Colonic mucosa (tissue), 4 donors: ENCODE data around the gene SMARCD1. TPM values are rescaled to one million over a fixed set of nuclear protein-coding genes. Genes with fewer than 3 reads are reported as not detected.
"Not testable (repeated sequence)": the region's sequence is repeated elsewhere in the genome, so short reads cannot be mapped to it uniquely, and the experiment has no call there.

Source experiments
- DNase-seq: peaks from one replicate; pipeline ENCODE4 v3.0.0-alpha.2; 2020
- H3K27ac ChIP-seq: fragments of 200-600 bp; one replicate; pipeline ENCODE4 v1.8.0; 2021
- H3K27me3 ChIP-seq: fragments of 200-600 bp; one replicate; pipeline ENCODE4 v1.8.0; 2021
- H3K36me3 ChIP-seq: fragments of 200-600 bp; one replicate; pipeline ENCODE4 v1.8.0; 2021
- H3K4me1 ChIP-seq: fragments of 200-600 bp; one replicate; pipeline ENCODE4 v1.8.0; 2021; ENCODE audit warnings: mild to moderate bottlenecking
- H3K4me3 ChIP-seq: fragments of 200-600 bp; one replicate; pipeline ENCODE4 v1.8.0; 2021
- H3K9ac ChIP-seq, 2 donors: one replicate each; pipeline ENCODE4 v1.7.0; 2013; ENCODE audit warnings: control low read depth in 2 of 2, low read depth in 2 of 2, low read length in 2 of 2
- H3K9me3 ChIP-seq: fragments of 200-600 bp; one replicate; pipeline ENCODE4 v1.8.0; 2021
- intact Hi-C: fragments of 100-400 bp; cut with DNase I; formaldehyde crosslinking; loops from one replicate; pipeline ENCODE4 v1.14.1; 2022
- total RNA-seq, 2 donors: library from RNA; stranded (reverse); fragmentation: NEBNext Ultra II Directional in 1 of 2; extraction: Animal tissue kit (Norgen Biotek cat#: 25700) in 1 of 2; gene quantifications; one replicate each; pipeline ENCODE4 v1.2.1, GENCODE V29; 2021
- TF ChIP-seq, protein P1 (sequence below): fragments of 200-600 bp; IDR thresholded peaks from one replicate; pipeline ENCODE4 v1.8.0; 2022; ENCODE audit warnings: antibody characterized with exemption, mild to moderate bottlenecking
- donor health status: healthy.
- donor health status: DM: no; HTN: no; CAD: no.
- donor health status: DM: no; HTN: no; CAD: no.

Gene SMARCD1
- total RNA-seq, 2 donors from 2014 or later: 30.6 to 43.9 TPM

DNA sequence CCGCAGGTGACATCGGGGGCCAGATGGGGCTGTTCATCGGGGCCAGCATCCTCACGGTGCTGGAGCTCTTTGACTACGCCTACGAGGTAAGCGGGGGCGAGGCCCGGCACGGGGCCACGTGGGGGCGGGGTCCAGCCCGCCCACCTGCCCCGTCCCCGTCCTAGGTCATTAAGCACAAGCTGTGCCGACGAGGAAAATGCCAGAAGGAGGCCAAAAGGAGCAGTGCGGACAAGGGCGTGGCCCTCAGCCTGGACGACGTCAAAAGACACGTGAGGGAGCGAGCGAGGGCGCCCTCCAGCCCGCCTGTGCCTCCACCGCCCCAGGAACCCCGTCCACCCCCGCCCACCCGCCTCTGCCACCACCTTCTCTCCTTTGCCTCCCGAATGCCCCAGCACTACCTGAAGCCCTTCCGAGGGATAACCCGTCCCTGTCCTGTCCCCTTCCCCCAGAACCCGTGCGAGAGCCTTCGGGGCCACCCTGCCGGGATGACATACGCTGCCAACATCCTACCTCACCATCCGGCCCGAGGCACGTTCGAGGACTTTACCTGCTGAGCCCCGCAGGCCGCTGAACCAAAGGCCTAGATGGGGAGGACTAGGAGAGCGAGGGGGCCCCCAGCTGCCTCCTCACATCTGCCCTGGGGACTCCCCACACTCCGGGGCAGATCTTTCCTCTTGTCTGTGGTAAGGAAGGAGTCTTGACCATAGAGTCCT is 3.9 kb upstream of the SMARCD1 start:
- DNase-seq: no peak
- H3K9ac ChIP-seq: no peak overlapping the region

DNA sequence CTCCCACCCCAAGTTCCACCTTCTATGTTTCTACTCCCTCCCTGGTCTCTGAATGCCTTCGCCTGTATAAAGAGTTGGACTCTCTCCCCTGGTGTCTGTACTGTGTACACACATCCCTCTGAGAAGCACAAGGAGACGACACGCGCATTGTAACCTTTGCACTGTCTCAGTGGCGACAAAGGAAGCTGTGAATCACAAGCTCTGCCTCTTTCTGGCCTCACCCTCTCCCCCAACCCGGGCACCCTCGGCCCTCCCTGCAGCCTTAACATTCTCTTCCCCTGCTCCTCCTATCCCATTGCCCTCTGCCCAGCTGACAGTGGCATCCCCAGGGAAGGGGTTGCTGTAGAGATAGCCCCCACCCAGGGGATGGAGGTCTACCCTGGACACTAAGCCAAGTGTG is 2.5 kb upstream of the SMARCD1 start:
- Histone ChIP-seq H3K9me3 (no peaks in the 10 kb centered on the region), H3K4me1 (no peaks in the 10 kb centered on the region), H3K36me3 (no peaks in the 10 kb centered on the region), H3K27me3 (no peaks in the 10 kb centered on the region), H3K27ac (peak overlapping the region; percentile 17), H3K4me3 (no peak overlapping the region), H3K9ac (no peak overlapping the region)
- DNase-seq: peak; percentile 82
- TF ChIP-seq, protein P1, sequence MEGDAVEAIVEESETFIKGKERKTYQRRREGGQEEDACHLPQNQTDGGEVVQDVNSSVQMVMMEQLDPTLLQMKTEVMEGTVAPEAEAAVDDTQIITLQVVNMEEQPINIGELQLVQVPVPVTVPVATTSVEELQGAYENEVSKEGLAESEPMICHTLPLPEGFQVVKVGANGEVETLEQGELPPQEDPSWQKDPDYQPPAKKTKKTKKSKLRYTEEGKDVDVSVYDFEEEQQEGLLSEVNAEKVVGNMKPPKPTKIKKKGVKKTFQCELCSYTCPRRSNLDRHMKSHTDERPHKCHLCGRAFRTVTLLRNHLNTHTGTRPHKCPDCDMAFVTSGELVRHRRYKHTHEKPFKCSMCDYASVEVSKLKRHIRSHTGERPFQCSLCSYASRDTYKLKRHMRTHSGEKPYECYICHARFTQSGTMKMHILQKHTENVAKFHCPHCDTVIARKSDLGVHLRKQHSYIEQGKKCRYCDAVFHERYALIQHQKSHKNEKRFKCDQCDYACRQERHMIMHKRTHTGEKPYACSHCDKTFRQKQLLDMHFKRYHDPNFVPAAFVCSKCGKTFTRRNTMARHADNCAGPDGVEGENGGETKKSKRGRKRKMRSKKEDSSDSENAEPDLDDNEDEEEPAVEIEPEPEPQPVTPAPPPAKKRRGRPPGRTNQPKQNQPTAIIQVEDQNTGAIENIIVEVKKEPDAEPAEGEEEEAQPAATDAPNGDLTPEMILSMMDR: no peak
- intact Hi-C loops: loop anchor here (10.0 kb wide), 1 partner anchor 232 kb away; no protein-coding TSS in a partner anchor

More for the DNA sequence above, 3.9 kb upstream of the SMARCD1 start:
- no peak overlapping the region for H3K4me3 ChIP-seq
- TF ChIP-seq, protein P1: no peak
- H3K9me3 ChIP-seq: no peaks in the 10 kb centered on the region
- H3K27ac ChIP-seq: no peak overlapping the region
- no peaks in the 10 kb centered on the region for H3K36me3 ChIP-seq
- intact Hi-C loops: loop anchor here (10.0 kb wide), 1 partner anchor 234 kb away; no protein-coding TSS in a partner anchor
- no peaks in the 10 kb centered on the region for H3K4me1 ChIP-seq
- H3K27me3 ChIP-seq: no peaks in the 10 kb centered on the region

DNA sequence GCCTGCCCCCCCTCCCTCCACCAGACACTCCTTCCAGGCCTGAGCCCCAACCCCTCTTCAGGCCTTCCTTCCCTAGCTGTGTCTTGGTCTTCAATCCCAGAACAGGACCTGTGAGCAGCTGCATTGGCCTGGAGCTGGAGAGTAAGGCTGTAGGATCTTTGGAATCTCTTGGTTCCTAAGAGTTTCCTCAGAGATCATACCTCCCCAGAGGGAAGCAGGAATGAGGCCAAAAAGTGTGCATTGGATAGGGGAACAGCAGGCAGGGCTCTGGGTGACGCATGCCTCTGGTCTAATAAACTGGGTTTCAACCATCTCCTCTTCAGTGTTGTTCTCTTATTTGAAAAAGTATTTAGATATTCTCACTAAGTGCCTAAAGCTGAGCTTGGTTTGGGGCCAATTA is 1.8 kb upstream of the SMARCD1 start:
- no peaks in the 10 kb centered on the region for H3K36me3 ChIP-seq
- no peaks in the 10 kb centered on the region for H3K9me3 ChIP-seq
- no peaks in the 10 kb centered on the region for H3K4me1 ChIP-seq
- DNase-seq: no peak
- TF ChIP-seq, protein P1: no peak
- H3K27ac ChIP-seq: no peak overlapping the region
- no peak overlapping the region for H3K4me3 ChIP-seq
- H3K27me3 ChIP-seq: no peaks in the 10 kb centered on the region
- no peak overlapping the region for H3K9ac ChIP-seq
- intact Hi-C loops: loop anchor here (10.0 kb wide), 1 partner anchor 232 kb away; no protein-coding TSS in a partner anchor

DNA sequence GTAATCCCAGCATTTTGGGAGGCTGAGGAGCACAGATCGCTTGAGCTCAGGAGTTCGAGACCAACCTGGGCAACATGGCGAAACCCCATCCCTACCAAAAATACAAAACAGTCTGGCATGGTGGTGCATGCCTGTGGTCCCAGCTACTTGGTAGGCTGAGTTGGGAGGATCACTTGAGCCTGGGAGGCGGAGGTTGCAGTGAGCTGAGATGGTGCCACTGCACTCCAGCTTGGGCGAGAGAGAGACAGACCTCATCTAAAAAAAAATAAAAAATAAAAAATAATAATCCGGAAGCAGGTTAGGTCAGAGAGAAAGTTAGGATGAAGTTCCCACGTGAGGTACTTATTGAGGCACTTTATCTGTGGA is 750 bp upstream of the SMARCD1 start:
- not testable (repeated sequence) for H3K9me3 ChIP-seq, H3K4me1 ChIP-seq, H3K27me3 ChIP-seq, H3K36me3 ChIP-seq, DNase-seq
- H3K9ac ChIP-seq: peak overlapping the region; percentile 77 to 79
- intact Hi-C loops: loop anchor here (10.0 kb wide), 1 partner anchor 230 kb away; no protein-coding TSS in a partner anchor
- peak overlapping the region; percentile 93 for H3K4me3 ChIP-seq
- H3K27ac ChIP-seq: peak overlapping the region; percentile 88

DNA sequence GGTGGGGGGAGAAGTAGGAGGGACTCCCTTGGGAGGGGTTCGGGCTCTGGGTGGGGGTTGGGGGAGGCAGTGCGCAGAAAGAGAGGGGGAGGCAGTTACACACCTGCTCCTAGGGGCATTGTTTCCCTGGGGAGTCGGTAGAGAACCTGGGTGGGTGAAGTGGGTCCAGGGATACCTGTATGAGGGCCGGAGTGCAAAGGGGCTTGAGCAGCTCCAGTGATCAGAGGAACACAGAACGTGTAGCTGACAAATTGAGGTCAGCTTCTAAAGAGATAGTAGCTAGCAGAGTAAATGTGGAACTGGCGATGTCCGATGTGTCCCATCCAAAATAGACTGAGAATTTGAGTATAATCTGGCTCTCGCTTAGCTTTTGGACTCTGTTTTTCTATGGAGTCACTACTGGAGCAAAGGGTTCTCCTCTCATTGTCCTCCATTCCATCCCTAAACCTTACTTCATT is 502 bp downstream of the SMARCD1 start:
- H3K36me3 ChIP-seq: peaks cover 14% of the 10 kb centered on the region
- H3K9me3 ChIP-seq: no peaks in the 10 kb centered on the region
- no peaks in the 10 kb centered on the region for H3K27me3 ChIP-seq
- peak overlapping the region; percentile 36 to 52 for H3K9ac ChIP-seq
- H3K4me1 ChIP-seq: no peaks in the 10 kb centered on the region
- H3K27ac ChIP-seq: peak overlapping the region; percentile 88
- peak overlapping the region; percentile 93 for H3K4me3 ChIP-seq
- DNase-seq: no peak
- TF ChIP-seq, protein P1: no peak
- intact Hi-C loops: loop anchor here (10.0 kb wide), 1 partner anchor 229 kb away; no protein-coding TSS in a partner anchor

DNA sequence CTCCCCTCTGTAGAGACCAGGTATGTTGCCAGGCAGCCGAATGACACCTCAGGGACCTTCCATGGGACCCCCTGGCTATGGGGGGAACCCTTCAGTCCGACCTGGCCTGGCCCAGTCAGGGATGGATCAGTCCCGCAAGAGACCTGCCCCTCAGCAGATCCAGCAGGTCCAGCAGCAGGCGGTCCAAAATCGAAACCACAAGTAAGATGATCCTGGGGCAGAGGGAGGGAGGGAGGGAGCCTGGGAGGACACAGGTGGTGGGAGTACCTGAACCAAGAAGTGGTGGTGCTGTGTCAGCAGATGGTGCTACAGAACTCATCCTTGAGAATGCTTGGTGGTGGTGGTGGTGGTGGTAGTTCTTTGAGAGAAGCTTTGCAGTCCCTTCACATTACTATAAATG is 1.0 kb downstream of the SMARCD1 start:
- Histone ChIP-seq H3K9ac (peak overlapping the region; percentile 36 to 52), H3K36me3 (peaks cover 14% of the 10 kb centered on the region), H3K27ac (no peak overlapping the region), H3K27me3 (no peaks in the 10 kb centered on the region), H3K4me3 (peak overlapping the region; percentile 93), H3K4me1 (no peaks in the 10 kb centered on the region), H3K9me3 (no peaks in the 10 kb centered on the region)
- no peak for DNase-seq
- TF ChIP-seq, protein P1: no peak
- intact Hi-C loops: loop anchor here (10.0 kb wide), 1 partner anchor 229 kb away; no protein-coding TSS in a partner anchor
